Esophagus muscularis mucosa (tissue), 3 donors: ENCODE measurements around the gene CC2D1A.

Experiments used
- POLR2A ChIP-seq: fragments of 450-650 bp; IDR thresholded peaks from one replicate; pipeline ENCODE4 v1.6.1; 2017; ENCODE audit warnings: antibody characterized with exemption, moderate library complexity, mild to moderate bottlenecking, low read depth
- TF ChIP-seq, protein P1 (sequence below), 3 experiments: fragments of 200-600 bp in 2 of 3; fragments of 450-650 bp in 1 of 3; sonication (generic) in 2 of 3; IDR thresholded peaks; one replicate each; pipeline ENCODE4 v1.5.1; 2017 to 2019; ENCODE audit warnings: antibody characterized with exemption in 3 of 3, mild to moderate bottlenecking in 2 of 3, moderate library complexity in 1 of 3

DNA sequence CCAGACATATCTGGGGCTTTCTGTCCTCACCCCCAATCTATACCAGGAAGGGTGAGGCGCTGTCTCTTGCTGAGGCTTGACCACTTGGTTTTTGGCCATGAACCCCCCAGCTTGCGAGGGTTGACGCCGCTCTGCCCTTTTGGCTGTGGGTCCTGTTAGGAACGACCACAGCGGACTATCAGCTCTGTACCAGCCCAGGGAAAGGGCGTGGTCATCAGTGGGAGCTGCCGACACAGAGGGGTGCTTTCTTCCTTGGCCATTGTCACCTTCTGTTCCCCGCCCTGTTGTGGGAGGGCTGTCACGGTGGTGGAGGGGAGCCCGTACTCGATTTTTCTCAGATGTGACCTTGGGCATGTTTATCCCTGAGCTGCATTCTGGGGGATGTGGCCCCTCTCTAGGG, 52.0 kb downstream of the CC2D1A start:
- TF ChIP-seq, protein P1, sequence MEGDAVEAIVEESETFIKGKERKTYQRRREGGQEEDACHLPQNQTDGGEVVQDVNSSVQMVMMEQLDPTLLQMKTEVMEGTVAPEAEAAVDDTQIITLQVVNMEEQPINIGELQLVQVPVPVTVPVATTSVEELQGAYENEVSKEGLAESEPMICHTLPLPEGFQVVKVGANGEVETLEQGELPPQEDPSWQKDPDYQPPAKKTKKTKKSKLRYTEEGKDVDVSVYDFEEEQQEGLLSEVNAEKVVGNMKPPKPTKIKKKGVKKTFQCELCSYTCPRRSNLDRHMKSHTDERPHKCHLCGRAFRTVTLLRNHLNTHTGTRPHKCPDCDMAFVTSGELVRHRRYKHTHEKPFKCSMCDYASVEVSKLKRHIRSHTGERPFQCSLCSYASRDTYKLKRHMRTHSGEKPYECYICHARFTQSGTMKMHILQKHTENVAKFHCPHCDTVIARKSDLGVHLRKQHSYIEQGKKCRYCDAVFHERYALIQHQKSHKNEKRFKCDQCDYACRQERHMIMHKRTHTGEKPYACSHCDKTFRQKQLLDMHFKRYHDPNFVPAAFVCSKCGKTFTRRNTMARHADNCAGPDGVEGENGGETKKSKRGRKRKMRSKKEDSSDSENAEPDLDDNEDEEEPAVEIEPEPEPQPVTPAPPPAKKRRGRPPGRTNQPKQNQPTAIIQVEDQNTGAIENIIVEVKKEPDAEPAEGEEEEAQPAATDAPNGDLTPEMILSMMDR (IDR thresholded peaks at IDR 0.05) = no peak
- no peak for TF ChIP-seq POLR2A
